HepG2 (cell line): Measurements from ENCODE around the gene DMRT3. TPM values are rescaled to one million over a fixed set of nuclear protein-coding genes. Genes with fewer than 3 reads are reported as not detected.

ENCODE experiments used
- ATF2 ChIP-seq: sonication (generic); formaldehyde crosslinking; IDR thresholded peaks from 2 replicates; pipeline ENCODE4 v1.4.0; 2020; ENCODE audit warnings: missing genetic modification reagents
- ATF3 ChIP-seq: sonication (generic); formaldehyde crosslinking; IDR thresholded peaks from 2 replicates; pipeline ENCODE4 v1.4.0; 2020; ENCODE audit warnings: missing genetic modification reagents
- ERF ChIP-seq: IDR thresholded peaks from 2 replicates; pipeline ENCODE4 v1.6.1; 2018; ENCODE audit warnings: missing biosample characterization, missing genetic modification reagents
- FOXA3 ChIP-seq: IDR thresholded peaks from 2 replicates; pipeline ENCODE4 v1.6.1; 2016; ENCODE audit warnings: missing genetic modification reagents, missing compliant biosample characterization
- MED8 ChIP-seq: sonication (generic); formaldehyde crosslinking; IDR thresholded peaks from 2 replicates; pipeline ENCODE4 v1.8.1; 2023; ENCODE audit warnings: mild to moderate bottlenecking, missing genetic modification reagents; ENCODE audit not compliant: insufficient replicate concordance
- PAWR ChIP-seq: sonication (generic); formaldehyde crosslinking; IDR thresholded peaks from 2 replicates; pipeline ENCODE4 v1.4.0; 2020; ENCODE audit warnings: missing genetic modification reagents, mild to moderate bottlenecking, borderline replicate concordance
- SNRNP70 ChIP-seq: fragments of 200-400 bp; formaldehyde crosslinking; IDR thresholded peaks from 2 replicates; pipeline ENCODE4 v1.6.1; 2017; ENCODE audit warnings: mild to moderate bottlenecking, low read depth, low read length, moderate library complexity
- U2AF1 ChIP-seq: fragments of 200-400 bp; formaldehyde crosslinking; optimal IDR thresholded peaks from 2 replicates; pipeline ENCODE3; 2017; ENCODE audit warnings: mild to moderate bottlenecking, low read depth, low read length
- ZHX1 ChIP-seq: sonication (generic); formaldehyde crosslinking; IDR thresholded peaks from 2 replicates; pipeline ENCODE4 v1.8.1; 2022; ENCODE audit warnings: low read depth, mild to moderate bottlenecking, missing genetic modification reagents
- ZNF616 ChIP-seq: sonication (generic); formaldehyde crosslinking; IDR thresholded peaks from 2 replicates; pipeline ENCODE4 v1.5.0; 2020; ENCODE audit warnings: low read depth, mild to moderate bottlenecking, missing genetic modification reagents
- polyA plus RNA-seq, 8 experiments: library from polyadenylated mRNA; depleted of rRNA in 3 of 8; stranded (reverse) in 7 of 8; unstranded in 1 of 8; fragments of >200 nt; fragmentation: Illumina TruSeq in 4 of 8; extraction: Trizol in 4 of 8; gene quantifications; 2 replicates each; pipeline versions ENCODE4 v1.2.1 to v1.2.3, GENCODE V29; 2011 to 2016; ENCODE audit warnings: low read depth in 4 of 8, missing spikeins in 1 of 8, mixed read lengths in 1 of 8; ENCODE audit not compliant: insufficient read depth in 1 of 8
- total RNA-seq, 5 experiments: library from RNA; depleted of rRNA; stranded (reverse); fragments of >200 nt; fragmentation: Illumina TruSeq; extraction: Trizol; gene quantifications; 2 replicates each; pipeline ENCODE4 v1.2.3, GENCODE V29; 2016; ENCODE audit warnings: low read depth in 1 of 5
- TF ChIP-seq, protein P1 (sequence below): IDR thresholded peaks from 2 replicates; pipeline ENCODE4 v1.6.1; 2016
- TF ChIP-seq, protein P2 (sequence below): sonication (generic); formaldehyde crosslinking; IDR thresholded peaks from 2 replicates; pipeline ENCODE4 v1.5.0; 2020; ENCODE audit warnings: mild to moderate bottlenecking, missing genetic modification reagents, borderline replicate concordance
- TF ChIP-seq, protein P3 (sequence below): sonication (generic); formaldehyde crosslinking; IDR thresholded peaks from 2 replicates; pipeline ENCODE4 v1.5.0; 2020; ENCODE audit warnings: missing genetic modification reagents
- TF ChIP-seq, protein P4 (sequence below): sonication (generic); formaldehyde crosslinking; IDR thresholded peaks from 2 replicates; pipeline ENCODE4 v1.8.0; 2022; ENCODE audit warnings: mild to moderate bottlenecking, missing genetic modification reagents, borderline replicate concordance

Gene DMRT3
- total and polyA plus RNA-seq, 2 of the 13 experiments (the other 11 are each of a cell fraction or from before 2014, with no cell fraction given), result not detected

GRCh38 chr9:1018121-1018520 lies 41.7 kb downstream of the DMRT3 start (continued):
- TF ChIP-seq, protein P1, sequence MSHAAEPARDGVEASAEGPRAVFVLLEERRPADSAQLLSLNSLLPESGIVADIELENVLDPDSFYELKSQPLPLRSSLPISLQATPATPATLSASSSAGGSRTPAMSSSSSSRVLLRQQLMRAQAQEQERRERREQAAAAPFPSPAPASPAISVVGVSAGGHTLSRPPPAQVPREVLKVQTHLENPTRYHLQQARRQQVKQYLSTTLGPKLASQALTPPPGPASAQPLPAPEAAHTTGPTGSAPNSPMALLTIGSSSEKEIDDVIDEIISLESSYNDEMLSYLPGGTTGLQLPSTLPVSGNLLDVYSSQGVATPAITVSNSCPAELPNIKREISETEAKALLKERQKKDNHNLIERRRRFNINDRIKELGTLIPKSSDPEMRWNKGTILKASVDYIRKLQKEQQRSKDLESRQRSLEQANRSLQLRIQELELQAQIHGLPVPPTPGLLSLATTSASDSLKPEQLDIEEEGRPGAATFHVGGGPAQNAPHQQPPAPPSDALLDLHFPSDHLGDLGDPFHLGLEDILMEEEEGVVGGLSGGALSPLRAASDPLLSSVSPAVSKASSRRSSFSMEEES, result 0 out of 2 replicates have a peak, but pooled peaks have one; percentile 26
- TF ChIP-seq, protein P2, sequence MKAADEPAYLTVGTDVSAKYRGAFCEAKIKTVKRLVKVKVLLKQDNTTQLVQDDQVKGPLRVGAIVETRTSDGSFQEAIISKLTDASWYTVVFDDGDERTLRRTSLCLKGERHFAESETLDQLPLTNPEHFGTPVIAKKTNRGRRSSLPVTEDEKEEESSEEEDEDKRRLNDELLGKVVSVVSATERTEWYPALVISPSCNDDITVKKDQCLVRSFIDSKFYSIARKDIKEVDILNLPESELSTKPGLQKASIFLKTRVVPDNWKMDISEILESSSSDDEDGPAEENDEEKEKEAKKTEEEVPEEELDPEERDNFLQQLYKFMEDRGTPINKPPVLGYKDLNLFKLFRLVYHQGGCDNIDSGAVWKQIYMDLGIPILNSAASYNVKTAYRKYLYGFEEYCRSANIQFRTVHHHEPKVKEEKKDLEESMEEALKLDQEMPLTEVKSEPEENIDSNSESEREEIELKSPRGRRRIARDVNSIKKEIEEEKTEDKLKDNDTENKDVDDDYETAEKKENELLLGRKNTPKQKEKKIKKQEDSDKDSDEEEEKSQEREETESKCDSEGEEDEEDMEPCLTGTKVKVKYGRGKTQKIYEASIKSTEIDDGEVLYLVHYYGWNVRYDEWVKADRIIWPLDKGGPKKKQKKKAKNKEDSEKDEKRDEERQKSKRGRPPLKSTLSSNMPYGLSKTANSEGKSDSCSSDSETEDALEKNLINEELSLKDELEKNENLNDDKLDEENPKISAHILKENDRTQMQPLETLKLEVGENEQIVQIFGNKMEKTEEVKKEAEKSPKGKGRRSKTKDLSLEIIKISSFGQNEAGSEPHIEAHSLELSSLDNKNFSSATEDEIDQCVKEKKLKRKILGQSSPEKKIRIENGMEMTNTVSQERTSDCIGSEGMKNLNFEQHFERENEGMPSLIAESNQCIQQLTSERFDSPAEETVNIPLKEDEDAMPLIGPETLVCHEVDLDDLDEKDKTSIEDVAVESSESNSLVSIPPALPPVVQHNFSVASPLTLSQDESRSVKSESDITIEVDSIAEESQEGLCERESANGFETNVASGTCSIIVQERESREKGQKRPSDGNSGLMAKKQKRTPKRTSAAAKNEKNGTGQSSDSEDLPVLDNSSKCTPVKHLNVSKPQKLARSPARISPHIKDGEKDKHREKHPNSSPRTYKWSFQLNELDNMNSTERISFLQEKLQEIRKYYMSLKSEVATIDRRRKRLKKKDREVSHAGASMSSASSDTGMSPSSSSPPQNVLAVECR, result no peak
- TF ChIP-seq ATF3 (CRISPR knock-in tag) (no peak), PAWR (no peak), FOXA3 (no peak), U2AF1 (no peak), ZNF616 (CRISPR knock-in tag) (no peak), ATF2 (CRISPR knock-in tag) (no peak), ERF (CRISPR knock-in tag) (no peak), MED8 (CRISPR knock-in tag) (no peak), ZHX1 (CRISPR knock-in tag) (no peak), SNRNP70 (no peak)
- TF ChIP-seq, protein P3, sequence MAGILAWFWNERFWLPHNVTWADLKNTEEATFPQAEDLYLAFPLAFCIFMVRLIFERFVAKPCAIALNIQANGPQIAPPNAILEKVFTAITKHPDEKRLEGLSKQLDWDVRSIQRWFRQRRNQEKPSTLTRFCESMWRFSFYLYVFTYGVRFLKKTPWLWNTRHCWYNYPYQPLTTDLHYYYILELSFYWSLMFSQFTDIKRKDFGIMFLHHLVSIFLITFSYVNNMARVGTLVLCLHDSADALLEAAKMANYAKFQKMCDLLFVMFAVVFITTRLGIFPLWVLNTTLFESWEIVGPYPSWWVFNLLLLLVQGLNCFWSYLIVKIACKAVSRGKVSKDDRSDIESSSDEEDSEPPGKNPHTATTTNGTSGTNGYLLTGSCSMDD (CRISPR knock-in tag), result no peak
- TF ChIP-seq, protein P4, sequence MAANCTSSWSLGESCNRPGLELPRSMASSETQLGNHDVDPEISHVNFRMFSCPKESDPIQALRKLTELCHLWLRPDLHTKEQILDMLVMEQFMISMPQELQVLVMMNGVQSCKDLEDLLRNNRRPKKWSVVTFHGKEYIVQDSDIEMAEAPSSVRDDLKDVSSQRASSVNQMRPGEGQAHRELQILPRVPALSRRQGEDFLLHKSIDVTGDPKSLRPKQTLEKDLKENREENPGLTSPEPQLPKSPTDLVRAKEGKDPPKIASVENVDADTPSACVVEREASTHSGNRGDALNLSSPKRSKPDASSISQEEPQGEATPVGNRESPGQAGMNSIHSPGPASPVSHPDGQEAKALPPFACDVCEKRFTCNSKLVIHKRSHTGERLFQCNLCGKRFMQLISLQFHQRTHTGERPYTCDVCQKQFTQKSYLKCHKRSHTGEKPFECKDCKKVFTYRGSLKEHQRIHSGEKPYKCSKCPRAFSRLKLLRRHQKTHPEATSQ (CRISPR knock-in tag), result no peak
